Right renal cortex interstitium (tissue), 3 donors: ENCODE results near the gene GBP6. TPM values are rescaled to one million over a fixed set of nuclear protein-coding genes. Genes with fewer than 3 reads are reported as not detected.
"Not testable (repeated sequence)": the region's sequence is repeated elsewhere in the genome, so short reads cannot be mapped to it uniquely, and the experiment has no call there.

ENCODE experiments used
- DNase-seq, 3 donors: peaks; one replicate each; pipeline ENCODE4 v3.0.0-alpha.2; 2013; ENCODE audit warnings: low read depth in 3 of 3, low spot score in 2 of 3
- polyA plus RNA-seq, 3 donors: library from polyadenylated mRNA; unstranded; fragments of 120-200 nt; gene quantifications; one replicate each; pipeline ENCODE4 v1.2.1, GENCODE V29; 2013; ENCODE audit not compliant: insufficient read length in 3 of 3

The GBP6 gene, protein sequence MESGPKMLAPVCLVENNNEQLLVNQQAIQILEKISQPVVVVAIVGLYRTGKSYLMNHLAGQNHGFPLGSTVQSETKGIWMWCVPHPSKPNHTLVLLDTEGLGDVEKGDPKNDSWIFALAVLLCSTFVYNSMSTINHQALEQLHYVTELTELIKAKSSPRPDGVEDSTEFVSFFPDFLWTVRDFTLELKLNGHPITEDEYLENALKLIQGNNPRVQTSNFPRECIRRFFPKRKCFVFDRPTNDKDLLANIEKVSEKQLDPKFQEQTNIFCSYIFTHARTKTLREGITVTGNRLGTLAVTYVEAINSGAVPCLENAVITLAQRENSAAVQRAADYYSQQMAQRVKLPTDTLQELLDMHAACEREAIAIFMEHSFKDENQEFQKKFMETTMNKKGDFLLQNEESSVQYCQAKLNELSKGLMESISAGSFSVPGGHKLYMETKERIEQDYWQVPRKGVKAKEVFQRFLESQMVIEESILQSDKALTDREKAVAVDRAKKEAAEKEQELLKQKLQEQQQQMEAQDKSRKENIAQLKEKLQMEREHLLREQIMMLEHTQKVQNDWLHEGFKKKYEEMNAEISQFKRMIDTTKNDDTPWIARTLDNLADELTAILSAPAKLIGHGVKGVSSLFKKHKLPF
- not detected for polyA plus RNA-seq

DNA sequence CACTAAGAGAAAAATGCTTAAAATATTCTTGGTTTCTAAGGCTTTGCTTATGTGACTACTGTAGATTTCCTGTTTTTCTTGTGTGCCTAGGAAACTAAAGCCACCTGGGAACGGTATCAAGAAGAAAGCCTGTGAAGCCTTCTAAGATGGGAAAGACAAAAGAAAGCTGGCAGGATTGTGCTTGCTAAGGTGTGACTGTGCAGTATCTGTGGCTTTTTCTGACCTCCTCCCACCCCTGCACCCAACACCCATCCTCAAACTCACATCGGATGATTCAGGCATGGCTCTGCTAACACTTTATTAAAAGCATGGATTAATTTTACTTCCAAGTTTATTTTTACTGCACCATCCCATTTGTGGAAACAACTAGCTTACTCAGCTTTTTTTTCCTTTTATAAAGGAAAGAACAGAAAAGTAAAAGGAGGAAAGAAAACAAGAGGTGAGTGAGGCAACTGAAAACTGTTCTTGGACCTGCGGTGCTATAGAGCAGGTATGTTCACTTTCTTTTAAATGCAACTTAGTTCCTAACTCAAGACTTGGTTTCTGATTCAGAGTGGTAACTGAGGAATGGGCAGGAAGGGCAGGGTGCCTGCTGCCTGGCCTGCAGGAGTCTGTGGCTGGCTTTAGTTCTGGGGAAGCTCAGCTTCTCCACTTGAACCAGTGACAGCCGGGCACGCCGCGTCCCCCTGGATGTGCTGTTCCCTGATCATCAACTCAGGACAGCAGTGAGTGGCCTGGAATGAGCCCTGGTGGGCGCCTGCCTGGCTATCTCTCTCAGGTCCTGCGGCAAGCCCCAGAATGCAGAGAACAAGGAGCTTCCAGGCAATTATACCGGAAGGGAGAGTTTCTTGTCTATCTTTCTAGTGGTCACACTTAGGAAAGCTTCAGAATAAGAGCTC lies at the start of gene GBP6:
Gene GBP6, plus strand, starts transcription at position 422 of the 899 bp plus-strand sequence. CDS start 4,493 bp downstream, outside the sequence.
- DNase-seq: no peak

DNA sequence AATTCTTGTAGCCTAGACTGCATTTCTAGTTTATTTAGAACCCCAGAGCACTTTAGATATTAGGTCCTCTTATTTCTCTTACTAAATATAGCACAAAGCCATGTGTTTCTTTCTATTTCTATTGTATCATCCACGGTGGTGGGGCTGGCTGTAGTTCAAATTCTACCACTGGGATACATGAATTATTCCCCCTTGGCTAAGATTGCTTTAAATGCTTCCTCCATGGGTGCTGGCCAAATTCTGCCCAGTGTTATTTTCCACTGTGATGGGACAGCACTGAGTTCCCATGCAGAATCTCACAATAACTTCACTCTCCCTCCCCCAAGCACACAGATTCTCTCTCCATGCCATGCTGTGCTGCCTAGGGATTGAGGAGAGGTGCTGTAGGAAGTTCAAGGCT lies 41.5 kb upstream of the GBP6 start:
- DNase-seq: no peak

DNA sequence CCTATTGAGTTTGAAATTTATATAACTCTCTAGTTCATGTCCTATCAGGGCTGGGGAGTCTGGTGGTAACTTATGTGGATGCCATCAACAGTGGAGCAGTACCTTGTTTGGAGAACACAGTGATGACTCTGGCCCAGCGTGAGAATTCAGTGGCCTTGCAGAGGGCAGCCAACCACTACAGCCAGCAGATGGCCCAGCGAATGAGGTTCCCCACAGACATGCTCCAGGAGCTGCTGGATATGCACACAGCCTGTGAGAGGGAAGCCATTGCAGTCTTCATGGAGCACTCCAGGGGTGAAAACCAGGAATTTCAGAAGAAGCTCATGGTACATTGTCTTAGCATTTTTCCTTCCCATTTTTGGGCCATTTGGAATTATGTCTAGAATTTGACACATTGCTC lies 32.0 kb upstream of the GBP6 start:
- DNase-seq: no peak

DNA sequence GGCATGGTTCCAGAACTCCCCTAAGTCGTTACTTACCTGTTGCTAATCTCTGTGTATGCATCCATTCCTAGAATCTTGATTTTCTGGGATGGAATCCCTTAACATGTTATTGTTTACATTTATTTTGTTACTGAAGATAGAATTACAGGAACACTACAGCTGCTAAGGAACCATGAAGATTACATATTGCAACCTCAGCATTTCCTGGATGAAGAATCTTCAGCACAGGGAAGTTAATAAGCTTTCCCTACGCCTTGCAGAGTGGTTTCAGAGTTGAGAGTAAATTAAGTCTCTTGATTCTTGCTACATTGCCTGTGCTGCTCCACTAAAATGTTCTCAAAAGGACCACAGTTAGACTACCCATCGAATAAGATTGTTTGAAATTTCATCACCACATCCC lies 31.4 kb upstream of the GBP6 start:
- no peak for DNase-seq

DNA sequence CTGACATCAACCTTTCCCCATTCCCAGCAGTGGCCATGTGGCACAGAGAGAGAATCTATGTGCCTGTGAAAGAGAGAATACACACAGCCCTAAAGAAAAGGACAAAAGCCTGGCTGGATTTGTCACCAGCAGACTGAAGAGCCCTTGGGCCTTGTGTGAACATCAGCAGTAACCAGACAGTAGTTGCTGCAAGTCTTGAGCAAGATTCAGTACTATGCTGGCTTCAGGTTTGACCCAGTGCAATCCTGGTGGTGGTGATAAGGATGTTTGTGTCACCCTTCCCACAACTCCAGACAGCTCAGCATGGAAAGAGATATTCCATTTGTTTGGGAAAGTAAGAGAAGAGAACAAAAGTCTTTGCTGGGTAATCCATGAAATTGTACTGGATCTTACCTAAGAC lies 28.4 kb upstream of the GBP6 start:
- no peak for DNase-seq

DNA sequence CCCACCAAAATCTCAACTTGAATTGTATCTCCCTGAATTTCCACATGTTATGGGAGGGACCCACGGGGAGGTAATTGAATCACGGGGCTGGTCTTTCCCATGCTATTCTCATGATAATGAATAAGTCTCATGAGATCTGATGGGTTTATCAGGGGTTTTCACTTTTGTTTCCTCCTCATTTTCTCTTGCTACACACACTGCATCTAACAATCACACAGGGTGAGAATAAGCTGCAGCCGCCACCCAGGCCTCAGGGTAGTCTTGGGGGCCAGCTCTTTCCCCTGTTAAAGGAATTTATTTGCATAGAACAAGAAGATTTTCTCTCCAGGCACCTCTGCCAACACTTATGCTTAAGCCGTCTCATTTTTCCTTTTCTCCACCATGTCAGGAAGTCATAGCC lies 26.0 kb upstream of the GBP6 start:
- DNase-seq: no peak

DNA sequence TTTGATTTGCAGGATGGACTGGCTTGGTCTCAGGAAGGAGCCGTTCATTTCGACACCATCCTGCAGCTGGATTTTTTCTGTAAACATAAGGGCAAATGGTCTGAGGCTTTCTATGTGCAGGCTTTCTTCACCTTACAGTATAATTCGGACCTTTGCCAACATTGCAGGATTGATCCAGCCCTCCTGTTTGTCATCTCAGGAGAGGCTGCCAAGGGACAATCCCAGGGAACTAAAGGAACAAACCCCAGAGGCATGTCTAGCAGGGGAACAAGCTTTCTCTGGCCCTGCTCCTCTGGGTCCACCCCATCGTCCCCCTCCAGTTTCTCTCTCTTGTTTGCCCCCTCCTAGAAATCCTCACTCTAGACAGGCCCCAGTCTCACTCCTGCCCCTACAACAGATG lies 24.8 kb upstream of the GBP6 start:
- DNase-seq: no peak

DNA sequence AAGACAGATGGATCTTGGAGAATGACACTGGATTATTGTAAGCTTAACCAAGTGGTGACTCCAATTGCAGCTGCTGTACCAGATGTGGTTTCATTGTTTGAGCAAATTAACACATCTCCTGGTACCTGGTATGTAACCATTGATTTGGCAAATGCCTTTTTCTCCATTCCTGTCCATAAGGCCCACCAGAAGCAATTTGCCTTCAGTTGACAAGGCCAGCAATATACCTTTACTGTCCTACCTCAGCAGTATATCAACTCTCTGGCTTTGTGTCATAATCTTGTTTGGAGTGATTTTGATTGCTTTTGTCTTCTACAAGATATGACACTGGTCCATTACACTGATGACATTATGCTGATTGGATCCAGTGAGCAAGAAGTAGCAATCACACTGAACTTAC lies 18.4 kb upstream of the GBP6 start:
- not testable (repeated sequence) for DNase-seq

DNA sequence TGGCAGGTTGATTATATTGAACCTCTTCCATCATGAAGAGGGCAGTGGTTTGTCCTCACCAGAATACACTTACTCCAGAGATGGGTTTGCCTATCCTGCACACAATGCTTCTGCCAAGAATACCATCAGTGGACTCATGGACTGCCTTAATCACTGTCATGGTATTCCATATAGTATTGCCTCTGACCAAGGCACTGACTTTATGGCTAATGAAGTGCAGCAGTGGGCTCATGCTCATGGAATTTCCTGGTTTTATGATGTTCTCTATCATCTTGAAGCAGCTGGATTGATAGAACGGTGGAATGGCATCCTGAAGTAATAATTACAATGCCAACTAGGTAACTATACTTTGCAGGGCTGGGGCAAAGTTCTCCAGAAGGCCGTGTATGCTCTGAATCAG lies 16.6 kb upstream of the GBP6 start:
- DNase-seq: no peak

DNA sequence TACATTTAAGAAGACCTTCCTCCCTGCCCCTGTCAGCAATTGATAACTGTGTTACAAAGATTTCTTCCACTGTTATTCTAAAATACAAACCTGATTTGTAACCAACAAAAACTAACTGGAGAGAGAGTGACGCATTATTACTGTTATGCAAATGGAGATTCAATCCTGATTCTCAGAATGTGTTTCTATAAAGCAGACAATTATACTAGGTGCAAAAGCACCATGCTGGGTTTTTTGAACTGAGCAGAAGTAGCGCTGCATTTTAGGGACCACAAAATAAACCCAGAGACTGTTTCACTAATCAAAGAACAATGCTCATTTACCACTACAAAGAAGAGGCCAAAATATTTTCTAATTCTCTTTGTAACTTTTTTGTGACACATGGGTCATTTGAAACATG lies 13.6 kb upstream of the GBP6 start:
- DNase-seq: no peak

DNA sequence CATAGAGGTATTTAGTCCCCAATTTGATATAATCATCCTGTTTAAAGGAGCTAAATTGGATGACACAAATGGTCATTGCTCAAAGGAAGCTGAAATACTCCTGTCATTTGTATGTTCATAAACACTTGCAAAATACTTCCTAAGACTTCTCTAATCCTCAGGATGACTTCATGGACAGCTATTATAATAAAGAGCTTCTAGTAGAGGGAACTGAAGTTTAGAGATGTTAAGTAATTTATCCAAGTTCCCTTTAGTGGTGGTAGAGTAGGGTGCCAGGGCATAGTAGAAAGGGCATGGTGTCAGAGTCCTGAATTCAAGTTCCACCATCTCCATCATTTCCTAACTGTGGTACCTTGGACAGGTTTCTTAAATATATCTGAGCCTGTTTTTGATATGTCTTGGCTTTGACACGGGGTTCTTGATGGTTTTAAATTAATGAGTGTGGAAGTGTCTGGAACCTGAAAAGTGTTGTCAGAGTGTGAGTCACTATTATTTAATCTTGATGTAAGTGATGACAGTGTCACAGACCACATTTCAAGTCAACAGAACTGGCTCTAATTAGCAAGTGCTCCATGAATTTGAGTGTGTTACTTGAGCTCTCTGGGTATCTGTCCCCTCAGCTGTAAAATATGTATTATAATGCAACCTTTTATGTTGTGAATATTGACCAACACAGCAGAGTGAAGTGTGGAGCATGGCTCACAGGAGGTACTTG lies 12.1 kb upstream of the GBP6 start:
- DNase-seq: no peak

DNA sequence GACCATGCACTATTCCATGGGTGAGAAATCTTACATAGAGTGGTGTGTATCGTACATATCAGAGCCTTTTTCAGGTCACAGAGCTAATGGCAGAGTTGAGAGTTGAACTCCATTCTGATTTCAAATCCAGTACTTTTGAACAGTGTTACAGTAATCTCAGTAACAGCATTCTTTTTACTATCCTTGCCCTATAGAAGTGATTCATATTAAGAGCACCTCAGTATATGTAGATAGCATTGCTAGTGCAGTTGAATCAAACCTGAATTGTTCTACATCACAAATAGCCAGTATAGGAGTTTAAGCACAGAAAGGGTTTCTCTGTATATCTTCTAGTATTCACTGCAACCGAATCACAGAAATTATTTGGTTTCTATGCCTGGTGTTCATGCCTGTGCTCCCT lies 11.4 kb upstream of the GBP6 start:
- DNase-seq: no peak

DNA sequence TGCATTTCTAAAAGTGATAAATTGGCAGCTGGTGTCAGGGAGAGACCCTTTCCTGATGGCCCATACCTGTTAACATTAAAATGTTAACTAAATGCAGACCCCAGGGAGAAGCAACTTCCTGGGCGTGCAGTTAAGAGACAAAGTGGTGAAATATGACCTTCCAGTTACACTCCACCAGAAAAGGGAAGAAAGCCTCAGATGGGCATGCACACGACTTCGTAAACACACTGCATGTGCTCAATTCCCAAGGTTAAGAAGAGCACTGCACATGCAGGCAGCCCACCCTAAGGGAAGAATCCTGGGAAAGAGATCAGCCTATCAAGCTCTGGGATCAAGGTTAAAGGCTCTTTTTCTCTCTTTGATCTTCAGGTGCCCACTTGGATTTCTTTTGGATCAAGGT lies 9.7 kb upstream of the GBP6 start:
- DNase-seq: no peak

DNA sequence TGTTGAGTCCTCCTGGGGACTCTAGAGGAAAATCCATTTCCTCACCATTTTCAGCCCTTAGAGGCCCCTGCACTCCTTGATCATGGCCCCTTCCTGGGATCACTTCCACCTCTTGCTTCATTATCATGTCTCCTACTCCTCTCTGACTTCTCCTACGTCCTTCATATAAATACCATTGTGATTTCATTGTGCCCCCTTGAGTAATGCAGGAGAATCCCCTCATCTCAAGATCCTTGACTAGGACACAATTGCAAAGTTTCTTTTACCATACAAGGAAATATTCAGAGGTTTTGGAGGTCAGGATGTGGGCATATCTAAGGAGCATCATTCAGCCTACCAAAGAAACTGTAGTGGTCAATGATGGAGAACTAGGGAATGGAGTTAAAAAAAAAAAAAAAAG lies 8.8 kb upstream of the GBP6 start:
- no peak for DNase-seq

DNA sequence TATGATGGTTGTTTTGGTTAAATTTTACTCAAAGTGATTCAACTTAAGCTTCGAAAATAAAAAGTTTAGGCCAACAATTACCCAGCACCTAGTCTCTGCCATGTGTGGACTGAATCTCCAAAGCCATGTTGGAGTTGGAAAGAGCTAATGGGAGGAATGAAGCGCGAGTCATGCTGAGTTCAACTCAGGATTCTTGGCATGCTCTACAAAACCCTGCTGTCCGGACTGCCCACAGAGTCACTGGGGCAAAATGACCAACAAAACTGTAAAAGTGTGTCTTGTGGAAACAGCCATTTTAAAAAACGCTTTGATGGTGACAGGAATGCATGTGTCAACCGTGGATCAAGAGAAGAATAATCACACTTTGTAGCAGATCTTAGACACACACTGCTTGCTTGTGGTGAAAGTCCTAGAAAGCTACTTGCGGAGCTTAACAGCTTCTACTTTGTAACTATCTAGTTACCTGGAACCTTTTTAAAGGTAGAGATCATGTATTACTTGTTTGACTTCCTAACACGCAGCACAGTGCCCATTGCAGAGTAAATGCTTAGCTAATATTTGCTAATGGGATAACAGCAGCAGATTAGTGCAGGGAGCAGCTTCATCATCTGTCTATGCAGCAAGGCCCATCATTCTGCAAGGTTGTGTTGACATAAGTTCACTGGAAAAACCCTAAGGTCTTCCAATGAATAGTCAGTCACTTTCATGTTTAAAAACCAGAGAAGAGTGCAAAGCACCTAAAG lies 7.0 kb upstream of the GBP6 start:
- DNase-seq: no peak

DNA sequence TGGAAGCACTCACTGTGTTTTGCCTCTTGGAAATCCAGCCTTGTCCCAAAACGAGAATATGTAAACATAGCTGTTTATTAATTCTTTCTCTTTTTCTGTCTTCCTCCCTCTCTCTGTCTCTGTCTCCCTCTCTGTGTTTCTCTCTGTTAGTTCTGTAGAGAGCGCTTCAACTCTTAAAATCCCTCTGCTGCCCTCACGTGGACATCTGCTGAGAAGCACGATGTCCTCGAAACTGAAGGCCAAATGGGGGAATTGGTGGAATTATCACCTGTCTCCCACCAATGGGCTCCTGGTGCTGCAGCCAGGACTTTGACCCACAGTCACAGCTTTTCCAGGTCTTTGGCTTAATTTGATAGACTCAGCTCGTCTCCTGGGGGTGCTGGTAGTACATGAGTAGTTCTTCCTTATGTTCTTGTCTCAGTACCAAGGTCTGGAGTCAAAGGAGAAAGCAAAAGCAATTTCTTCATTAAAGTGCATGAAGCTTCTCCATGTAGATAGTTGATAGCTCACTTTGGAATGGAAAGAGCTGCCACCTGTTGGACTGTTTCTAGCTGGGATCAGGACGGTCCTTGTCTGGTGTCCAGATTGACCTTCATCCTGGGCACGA lies 5.5 kb upstream of the GBP6 start:
- DNase-seq: peak; percentile 49 to 61 (median 57)

DNA sequence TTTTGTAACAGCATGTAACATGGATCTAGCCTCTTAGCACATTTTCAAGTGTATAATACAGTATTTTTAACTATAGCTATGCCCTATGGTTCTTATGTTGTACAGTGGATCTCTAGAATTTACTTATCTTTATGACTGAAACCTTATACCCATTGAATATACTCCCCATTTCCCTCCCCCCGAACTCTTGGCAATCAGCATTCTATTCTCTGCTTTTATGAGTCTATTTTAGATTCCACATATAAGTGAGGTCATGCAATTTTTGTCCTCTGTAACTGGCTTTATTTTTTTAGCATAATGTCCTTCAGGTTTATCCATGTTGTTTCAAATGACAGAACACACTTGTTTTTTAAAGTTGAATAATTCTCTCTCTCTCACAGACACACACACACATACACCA lies 3.1 kb upstream of the GBP6 start:
- DNase-seq: no peak

DNA sequence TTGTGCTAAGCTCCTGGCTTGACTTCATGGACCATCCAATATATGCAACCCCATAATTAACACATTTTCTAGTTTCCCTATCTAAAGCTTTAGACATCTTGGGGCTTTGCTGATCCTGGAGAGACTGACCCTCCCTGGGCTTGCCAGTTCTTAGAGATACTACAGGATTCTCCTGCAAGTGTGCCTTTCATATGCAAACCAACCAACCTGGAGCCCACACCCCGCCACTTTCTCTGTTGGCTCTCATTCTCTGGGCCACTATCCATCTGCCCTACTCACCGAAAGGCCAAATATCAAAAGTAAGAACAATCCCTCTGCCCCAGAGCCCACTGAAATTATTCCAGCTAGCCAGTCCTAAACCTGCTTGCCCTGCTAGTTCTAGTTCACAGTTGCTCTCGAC lies 2.2 kb upstream of the GBP6 start:
- DNase-seq: no peak

DNA sequence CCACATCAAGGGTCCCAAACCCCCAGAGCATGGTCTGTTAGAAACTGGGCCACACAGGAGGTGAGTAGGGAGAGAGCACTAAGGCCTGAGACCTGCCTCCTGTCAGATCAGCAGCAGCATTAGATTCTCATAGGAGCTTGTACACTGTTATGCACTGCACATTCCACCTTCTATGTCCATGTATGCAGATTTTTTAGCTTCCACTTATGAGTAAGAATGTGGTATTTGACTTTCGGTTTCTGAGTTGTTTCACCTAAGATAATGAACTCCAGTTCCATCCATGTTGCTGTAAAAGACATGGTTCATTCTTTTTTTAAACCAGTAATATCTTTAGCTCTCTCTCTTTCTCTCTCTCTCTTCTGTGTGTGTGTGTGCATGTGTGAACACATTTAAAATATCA lies 663 bp upstream of the GBP6 start:
- no peak for DNase-seq
